ENCODE data around the gene KCNK10.

KCNK10 gene

GRCh38 chr14:88318406-88318805 is 4.7 kb downstream of the KCNK10 start:
- no peak for DNase-seq

GRCh38 chr14:88316521-88316920 is 6.5 kb downstream of the KCNK10 start:
- DNase-seq, result no peak

- no peak for DNase-seq
These were observed 10.8 kb downstream of the KCNK10 start for GRCh38 chr14:88312257-88312656.

GRCh38 chr14:88311780-88312179 is 11.3 kb downstream of the KCNK10 start:
- no peak for DNase-seq

GRCh38 chr14:88310449-88310848 is 12.6 kb downstream of the KCNK10 start:
- no peak for DNase-seq

- DNase-seq, result no peak
These were observed 13.0 kb downstream of the KCNK10 start for GRCh38 chr14:88310021-88310420.

- no peak for DNase-seq
These were observed 17.3 kb downstream of the KCNK10 start for GRCh38 chr14:88305528-88306322.

GRCh38 chr14:88303041-88303440 is 20.0 kb downstream of the KCNK10 start:
- no peak for DNase-seq

- DNase-seq, result no peak
These were observed 21.7 kb downstream of the KCNK10 start for GRCh38 chr14:88301381-88301780.

GRCh38 chr14:88300817-88301216 is 22.3 kb downstream of the KCNK10 start:
- no peak for DNase-seq

GRCh38 chr14:88299865-88300530 is 23.1 kb downstream of the KCNK10 start:
- DNase-seq, result no peak

GRCh38 chr14:88297306-88297705 is 25.8 kb downstream of the KCNK10 start:
- DNase-seq, result no peak

- no peak for DNase-seq
These were observed 26.7 kb downstream of the KCNK10 start for GRCh38 chr14:88296351-88296750.

GRCh38 chr14:88289996-88290395 is 33.1 kb downstream of the KCNK10 start:
- DNase-seq, result no peak

GRCh38 chr14:88289234-88289633 is 33.8 kb downstream of the KCNK10 start:
- no peak for DNase-seq

- no peak for DNase-seq
These were observed 36.8 kb downstream of the KCNK10 start for GRCh38 chr14:88286309-88286708.

GRCh38 chr14:88281447-88281846 is 41.6 kb downstream of the KCNK10 start:
- DNase-seq, result no peak

GRCh38 chr14:88276923-88277596 is 46.0 kb downstream of the KCNK10 start:
- DNase-seq, result no peak

GRCh38 chr14:88272390-88273269 is 50.4 kb downstream of the KCNK10 start:
- no peak for DNase-seq

GRCh38 chr14:88271205-88271604 is 51.9 kb downstream of the KCNK10 start:
- no peak for DNase-seq

GRCh38 chr14:88270776-88271175 is 52.3 kb downstream of the KCNK10 start:
- no peak for DNase-seq

GRCh38 chr14:88269806-88270420 is 53.2 kb downstream of the KCNK10 start:
- no peak for DNase-seq
